GM21526 (cell line): ENCODE data around the gene KRTAP5-7.

ENCODE experiments used
- ATAC-seq: cut with Tn5 transposase; IDR thresholded peaks from one replicate; pipeline ENCODE4 v1.9.1; 2021; ENCODE audit warnings: moderate library complexity; ENCODE audit not compliant: unreplicated experiment, low FRiP score

KRTAP5-7 gene

GRCh38 chr11:71495286-71496230 is 31.5 kb upstream of the KRTAP5-7 start:
- no peak for ATAC-seq

GRCh38 chr11:71496421-71496820 is 30.6 kb upstream of the KRTAP5-7 start:
- no peak for ATAC-seq

- no peak for ATAC-seq
Observed at GRCh38 chr11:71498091-71498490, 29.0 kb upstream of the KRTAP5-7 start.

GRCh38 chr11:71499125-71499524 is 27.9 kb upstream of the KRTAP5-7 start:
- ATAC-seq = no peak

- ATAC-seq = no peak
Observed at GRCh38 chr11:71499546-71499945, 27.5 kb upstream of the KRTAP5-7 start.

- no peak for ATAC-seq
Observed at GRCh38 chr11:71500601-71501021, 26.5 kb upstream of the KRTAP5-7 start.

DNA sequence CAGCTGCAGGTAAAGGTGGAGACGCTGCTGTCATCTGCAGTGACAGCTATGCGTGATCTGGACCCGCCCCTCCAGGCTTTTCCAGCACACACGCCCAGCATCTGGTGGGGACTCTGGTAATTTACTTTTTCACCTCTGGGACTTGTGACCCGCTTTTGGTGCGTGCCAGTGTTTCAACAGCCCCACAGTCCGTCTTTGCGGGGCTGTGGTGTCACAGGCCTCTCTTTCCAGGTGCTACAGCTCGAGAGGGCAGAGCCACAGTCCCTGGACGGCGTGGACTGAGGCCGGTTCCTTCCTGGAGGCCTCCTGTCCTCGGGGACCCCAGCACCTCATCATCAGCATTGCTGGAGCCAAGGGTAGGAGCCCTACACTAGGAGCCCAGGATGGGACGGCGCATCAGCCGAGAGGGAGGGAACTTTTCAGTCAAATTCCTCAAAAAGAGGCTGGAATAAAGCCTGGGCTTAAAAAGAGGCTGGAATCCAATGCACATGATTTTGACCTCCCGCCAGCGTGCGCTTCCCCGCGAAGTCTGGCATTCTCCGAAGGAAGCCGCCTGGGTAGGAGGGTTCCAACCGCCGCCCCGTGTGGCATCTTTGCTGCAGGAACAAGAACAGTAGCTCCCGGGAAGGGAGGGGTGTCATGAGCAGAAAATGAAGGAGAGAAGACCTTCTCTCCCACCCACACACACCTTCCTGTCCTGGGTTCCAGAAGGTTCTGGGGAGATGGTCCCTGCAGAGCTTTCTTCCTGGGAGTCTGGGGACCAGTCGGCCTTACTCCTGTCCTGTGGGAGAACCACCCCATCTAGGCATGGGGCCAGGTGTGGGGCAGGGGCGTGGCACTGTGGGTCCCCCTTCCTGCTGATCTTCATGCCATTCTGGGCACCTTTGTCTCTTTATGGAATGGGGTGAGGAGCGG is 25.7 kb upstream of the KRTAP5-7 start:
- no peak for ATAC-seq

DNA sequence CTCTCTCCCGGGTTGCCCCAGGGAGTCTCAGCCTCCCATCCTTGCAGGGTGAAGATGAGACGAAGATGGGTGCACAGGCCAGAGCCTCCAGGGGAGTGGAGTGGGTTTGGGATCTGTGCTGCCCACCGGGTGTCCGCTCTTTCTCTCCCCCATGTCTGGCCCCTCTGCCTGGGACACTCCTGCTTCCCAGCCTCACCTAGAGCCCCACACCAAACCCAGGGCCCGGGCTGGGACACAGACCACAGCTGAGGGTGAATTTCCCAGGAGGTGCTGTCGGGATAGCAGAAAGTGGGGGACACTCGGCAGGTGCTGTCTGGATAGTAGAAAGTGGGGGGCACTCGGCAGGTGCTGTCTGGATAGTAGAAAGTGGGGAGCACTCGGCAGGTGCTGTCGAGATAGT is 25.0 kb upstream of the KRTAP5-7 start:
- no peak for ATAC-seq

DNA sequence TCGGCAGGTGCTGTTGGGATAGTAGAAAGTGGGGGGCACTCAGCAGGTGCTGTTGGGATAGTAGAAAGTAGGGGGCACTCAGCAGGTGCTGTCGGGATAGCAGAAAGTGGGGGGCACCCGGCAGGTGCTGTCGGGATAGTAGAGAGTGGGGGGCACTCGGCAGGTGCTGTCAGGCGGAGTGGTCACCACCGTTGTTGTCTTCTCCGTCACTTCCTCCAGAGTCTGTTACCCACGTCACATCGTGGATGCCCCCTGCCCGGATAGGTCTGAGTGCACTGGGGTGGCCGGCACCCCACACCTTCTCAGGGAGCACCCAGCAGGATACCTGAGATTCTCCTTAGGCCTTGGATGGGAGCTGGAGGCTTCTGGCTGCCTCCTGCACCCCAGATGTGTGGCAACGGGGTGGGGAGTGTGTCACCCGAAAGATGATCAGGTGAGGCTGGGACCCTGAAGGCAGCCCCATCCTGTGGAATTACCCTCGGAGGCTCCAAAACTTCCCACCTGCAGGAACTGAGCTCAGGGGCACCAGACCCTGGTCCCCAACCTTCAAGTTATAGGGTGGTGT is 24.1 kb upstream of the KRTAP5-7 start:
- no peak for ATAC-seq

DNA sequence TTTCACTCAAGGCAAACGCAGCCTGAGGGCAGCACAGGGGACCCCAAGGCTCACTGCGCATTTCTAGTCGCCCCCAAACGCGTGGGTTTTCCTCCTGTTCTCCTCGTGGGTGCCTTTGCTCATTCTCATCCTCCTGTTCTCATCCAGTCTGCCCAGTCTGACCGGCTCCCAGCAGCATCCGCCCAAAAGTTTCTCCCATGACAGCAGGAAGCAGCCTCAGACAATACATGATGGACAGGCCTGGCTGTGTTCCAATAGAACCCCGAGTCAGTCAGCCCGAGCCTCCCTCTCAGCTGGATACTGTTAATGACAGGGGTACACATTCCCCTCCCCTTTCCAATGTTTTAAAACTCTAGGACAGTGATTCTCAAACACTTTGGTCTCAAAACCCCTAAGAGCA is 22.5 kb upstream of the KRTAP5-7 start:
- no peak for ATAC-seq

GRCh38 chr11:71505001-71505400 is 22.1 kb upstream of the KRTAP5-7 start:
- ATAC-seq = no peak

- no peak for ATAC-seq
Observed at GRCh38 chr11:71505781-71506180, 21.3 kb upstream of the KRTAP5-7 start.

DNA sequence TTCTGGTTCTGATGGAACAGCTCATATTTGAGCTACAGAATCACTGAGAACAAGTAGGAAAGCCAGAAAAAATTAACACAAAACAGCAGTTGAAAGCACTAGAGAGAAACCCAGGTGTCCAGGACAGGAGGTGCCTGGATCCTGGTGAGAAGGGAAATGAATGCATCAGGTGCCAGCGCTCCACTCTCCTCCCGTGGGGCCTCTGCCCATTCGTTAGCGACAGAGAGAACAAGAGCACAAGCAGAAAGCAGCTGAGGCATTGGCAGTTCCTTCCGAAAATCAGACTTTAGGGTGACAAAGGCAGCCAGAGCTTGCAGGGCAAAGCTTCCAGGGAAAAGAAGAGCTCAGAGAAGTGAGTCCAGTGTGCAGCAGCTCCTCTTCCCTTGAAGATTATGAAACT is 20.0 kb upstream of the KRTAP5-7 start:
- ATAC-seq = no peak

DNA sequence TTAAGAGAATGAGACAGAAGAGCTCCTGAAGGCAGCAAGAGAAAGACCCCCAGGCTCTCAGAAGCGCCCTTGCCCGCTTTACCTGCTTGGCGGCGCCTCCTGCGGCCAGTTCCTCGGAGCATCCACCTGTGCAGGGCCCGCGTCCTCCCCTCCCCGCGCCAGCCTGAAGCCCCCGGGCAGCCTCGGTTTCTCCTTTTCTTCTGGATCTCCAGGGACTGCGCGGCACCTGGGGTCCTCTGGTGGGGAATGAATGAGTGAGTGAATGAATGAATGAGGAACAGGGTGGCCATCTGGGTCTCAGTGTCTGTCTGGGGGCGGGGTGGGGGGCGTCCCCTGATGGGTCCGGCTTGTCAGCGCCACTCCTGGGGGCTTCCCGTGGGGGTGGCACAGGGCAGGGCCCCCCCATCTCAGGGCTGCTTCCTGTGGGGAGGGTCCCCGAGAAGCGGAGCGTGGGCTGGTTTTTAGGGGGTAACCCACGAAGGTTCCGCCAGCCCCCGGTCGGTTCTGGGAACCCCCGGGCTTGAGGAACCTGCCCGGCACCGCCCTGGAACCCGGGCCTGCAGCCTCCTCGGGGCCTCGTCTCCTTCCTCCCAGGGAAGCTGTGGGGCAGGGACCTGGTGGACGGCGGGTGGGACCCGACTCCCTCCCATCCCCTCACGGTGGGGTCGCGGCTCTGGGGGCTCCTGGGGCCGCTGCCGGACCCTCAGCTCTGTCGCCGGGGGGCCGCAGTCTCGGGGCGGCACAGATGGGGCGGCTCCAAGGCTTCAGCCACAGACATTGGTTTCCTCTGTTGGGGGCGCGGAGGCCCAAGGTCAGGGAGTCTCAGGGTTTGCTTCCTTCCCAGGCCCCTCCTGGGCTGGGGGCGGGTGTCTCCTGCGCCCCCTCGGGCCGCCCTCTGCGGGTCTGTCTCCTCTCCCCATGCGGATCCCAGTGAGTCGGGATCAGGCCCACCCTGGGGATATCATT is 8.3 kb upstream of the KRTAP5-7 start:
- no peak for ATAC-seq

- ATAC-seq = no peak
Observed at GRCh38 chr11:71519546-71519945, 7.5 kb upstream of the KRTAP5-7 start.

DNA sequence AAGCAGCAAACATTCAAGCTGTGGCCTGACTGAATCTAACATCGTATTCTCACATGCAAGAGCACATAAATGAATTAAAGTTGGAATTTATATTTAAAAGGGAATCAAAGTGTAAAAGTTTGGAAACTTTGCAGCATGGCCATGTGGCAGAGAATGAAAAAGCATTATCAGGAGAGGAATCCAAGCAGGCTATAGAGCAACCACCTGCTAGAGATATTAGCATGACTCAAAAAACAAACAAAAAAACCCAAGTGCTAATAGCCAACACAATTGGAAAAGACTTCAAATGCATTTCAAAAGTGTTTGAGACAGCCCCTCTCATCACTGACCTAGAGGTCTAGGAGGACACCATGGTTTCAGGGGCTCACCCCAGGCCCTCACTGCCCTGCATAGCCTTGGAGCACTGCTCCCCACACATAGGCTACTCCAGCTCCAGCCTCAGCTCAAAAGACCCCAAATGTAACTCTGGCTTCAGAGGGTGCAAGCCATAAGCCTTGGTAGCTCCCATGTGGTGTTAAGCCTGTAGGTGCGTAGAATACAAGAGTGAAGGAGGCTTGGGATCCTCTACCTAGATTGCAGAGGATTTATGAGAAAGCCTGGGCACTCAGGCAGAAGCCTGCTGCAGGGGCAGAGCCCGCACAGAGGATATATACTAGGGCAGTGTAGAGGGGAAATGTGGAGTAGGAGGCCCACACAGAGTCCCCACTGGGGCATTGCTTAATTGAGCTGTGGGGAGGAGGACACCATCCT is 1.7 kb upstream of the KRTAP5-7 start:
- no peak for ATAC-seq

DNA sequence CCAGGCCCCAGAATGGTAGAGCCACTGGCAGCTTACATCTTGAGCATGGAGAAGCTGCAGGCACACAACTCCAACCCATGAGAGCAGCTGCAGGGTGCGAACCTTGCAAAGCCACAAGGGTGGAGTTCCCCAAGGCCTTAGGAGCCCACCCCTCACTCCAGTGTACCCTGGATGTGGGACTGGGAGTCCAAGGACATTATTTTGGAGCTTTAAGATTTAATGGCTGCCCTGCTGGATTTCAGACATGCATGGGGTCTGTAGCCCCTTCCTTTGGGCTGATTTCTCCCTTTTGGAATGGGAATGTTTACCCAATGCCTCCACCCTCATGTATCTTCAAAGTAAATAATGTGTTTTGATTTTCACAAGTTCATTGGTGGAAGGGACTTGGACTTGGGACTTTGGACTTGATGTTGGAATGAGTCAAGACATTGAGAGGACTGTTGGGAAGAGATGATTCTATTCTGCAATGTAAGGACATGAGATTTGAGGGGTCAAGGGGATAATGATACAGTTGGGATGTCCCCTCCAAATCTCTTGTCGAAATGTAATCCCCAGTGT is 1.1 kb upstream of the KRTAP5-7 start:
- no peak for ATAC-seq

GRCh38 chr11:71527576-71528210 is 626 bp downstream of the KRTAP5-7 start:
- no peak for ATAC-seq
